PC-3 (cell line): ENCODE measurements around the gene SUGCT.
"Not testable (repeated sequence)": the region's sequence is repeated elsewhere in the genome, so short reads cannot be mapped to it uniquely, and the experiment has no call there.

Experiments
- EZH2phosphoT487 ChIP-seq: fragments of 300-600 bp; sonication (generic); IDR thresholded peaks from 2 replicates; pipeline ENCODE4 v1.6.1; 2018; ENCODE audit warnings: mild to moderate bottlenecking, antibody characterized with exemption, low read length, borderline replicate concordance
- TF ChIP-seq, protein P1 (sequence below): fragments of 300-600 bp; sonication (generic); conservative IDR thresholded peaks from 2 replicates; pipeline ENCODE4 v1.5.1; 2017; ENCODE audit warnings: antibody characterized with exemption, low read depth, mild to moderate bottlenecking, low read length

GRCh38 chr7:40602351-40602750 lies 467.5 kb downstream of the SUGCT start:
- not testable (repeated sequence) for TF ChIP-seq EZH2phosphoT487
- TF ChIP-seq, protein P1, sequence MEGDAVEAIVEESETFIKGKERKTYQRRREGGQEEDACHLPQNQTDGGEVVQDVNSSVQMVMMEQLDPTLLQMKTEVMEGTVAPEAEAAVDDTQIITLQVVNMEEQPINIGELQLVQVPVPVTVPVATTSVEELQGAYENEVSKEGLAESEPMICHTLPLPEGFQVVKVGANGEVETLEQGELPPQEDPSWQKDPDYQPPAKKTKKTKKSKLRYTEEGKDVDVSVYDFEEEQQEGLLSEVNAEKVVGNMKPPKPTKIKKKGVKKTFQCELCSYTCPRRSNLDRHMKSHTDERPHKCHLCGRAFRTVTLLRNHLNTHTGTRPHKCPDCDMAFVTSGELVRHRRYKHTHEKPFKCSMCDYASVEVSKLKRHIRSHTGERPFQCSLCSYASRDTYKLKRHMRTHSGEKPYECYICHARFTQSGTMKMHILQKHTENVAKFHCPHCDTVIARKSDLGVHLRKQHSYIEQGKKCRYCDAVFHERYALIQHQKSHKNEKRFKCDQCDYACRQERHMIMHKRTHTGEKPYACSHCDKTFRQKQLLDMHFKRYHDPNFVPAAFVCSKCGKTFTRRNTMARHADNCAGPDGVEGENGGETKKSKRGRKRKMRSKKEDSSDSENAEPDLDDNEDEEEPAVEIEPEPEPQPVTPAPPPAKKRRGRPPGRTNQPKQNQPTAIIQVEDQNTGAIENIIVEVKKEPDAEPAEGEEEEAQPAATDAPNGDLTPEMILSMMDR = not testable (repeated sequence)
